Hypothalamus (tissue), 51 donors: ENCODE results near the gene GID8.

Experiments used
- DNase-seq, 51 donors: peaks; one replicate each; lab custom pipeline; 2025; lab: John Stamatoyannopoulos, UW

The GID8 gene

DNA sequence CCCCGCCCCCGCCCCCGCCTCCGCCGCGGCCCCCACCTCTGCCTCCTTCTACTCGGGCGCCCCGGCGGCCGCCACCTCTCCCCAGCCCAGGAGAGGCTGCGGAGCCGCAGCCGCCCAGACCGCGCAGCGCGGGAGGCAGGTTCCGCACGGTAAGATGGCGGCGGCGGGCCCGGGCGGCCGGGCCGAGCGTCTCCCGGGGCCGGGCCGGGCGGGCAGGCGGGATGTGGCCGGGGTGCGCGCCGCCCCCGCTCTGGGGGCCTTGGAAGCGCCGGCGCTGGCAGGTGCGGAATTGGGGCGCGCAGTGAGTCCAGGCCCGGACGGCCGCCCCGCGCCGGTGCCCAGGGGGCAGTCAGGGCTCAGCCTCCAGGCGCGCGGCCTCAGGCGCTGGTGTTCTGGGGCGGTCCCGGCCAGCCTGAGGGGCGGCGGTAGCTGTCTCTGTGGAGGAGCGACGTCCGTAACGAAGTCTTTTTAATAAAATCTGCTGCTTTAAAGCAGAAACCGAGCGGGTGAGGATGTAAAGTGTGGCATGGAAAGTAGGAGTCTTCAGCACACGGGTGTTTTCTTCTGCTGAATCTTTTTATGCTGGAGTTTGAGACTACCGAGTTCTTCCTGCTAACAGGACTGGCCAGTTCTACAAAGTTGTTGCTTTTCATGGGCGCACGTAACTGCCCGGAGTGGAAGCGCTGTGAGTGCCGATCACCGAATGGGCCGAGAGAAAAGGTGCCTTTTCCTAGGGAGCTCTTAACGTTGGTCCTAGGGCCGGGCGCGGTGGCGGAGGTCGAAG lies at the start of gene GID8:
TSS of gene GID8 (plus strand) at position 43 of the 784 bp plus-strand sequence. CDS start 3,356 bp downstream, outside the sequence.
- peak in 12 of 51 donors; percentile 41 to 76 (median 53) for DNase-seq

DNA sequence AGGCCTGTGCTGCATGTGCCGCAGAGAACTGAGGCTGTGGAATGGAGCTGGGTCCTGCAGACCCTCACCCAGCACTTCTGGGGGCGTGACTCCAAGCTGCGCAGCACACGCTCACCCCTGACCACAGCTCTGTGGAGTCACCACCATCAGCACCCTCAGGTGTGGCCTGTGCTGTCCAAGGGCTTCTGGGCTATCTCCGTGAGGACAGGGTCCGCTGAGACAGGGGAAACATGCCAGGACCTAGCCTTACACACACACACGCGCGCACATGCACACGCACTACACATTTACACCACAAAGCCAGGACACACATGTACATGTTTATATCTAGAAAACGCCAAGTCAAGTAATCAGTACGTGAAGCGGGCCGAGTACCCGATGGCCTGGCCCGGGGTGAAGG lies 49.5 kb upstream of the GID8 start:
- no peak for DNase-seq

DNA sequence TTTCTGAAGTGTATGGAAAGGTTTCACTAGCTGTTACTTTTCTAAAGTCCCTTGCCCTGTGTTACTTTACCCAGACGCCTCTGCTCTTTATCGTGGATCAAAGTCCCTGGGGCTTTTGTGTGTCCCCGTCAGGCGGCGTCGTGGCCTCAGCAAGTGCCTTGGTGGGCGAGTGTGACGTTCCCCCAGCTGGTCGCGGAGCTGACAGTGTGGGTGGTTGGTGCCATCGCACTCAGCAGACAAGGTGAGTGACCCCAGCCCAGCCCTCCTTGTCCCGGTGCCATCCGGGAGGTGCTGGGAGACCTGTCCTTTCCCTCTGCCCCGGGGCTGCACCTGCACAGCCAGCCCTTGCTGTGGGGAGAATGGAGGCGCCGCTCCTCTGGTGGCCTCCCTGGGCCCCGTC lies 49.0 kb upstream of the GID8 start:
- no peak for DNase-seq

DNA sequence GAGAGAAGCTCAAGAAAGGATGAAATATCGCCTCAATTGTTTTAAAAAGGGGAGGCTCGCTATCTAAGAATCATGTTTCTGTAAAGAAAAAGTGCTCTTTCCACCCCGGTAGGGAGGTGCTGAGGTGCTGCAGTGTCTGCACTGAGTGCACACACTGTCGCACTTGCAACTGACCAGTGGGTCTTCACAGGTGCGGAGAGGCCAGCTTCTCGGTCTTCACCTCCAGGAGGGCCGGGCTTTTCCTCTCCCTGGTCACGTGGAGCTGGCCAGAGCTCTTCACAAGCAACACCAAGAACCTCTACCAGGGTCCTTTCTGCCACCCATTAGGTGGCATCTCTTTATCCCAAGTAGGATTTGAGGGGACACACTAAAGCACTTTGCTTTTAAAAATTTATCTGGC lies 48.5 kb upstream of the GID8 start:
- DNase-seq, result no peak

DNA sequence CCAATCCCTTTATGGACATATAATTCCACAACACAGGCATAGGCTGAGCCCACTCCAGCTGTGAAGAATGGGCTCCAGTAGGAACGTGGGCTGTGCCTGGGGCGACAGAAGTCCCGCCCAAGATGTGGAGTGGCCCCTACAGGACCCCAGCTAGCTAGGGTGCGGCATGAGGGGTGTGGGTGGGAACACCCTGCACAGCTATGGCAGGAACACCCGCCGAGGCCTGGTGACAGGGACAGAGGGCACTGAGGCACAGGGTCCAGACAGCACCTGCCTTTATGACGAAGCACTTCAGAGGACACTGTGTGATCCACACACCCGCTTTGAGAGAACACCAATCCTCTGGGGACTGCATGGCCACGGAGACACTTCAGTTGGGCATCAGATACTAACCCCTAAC lies 48.1 kb upstream of the GID8 start:
- no peak for DNase-seq

DNA sequence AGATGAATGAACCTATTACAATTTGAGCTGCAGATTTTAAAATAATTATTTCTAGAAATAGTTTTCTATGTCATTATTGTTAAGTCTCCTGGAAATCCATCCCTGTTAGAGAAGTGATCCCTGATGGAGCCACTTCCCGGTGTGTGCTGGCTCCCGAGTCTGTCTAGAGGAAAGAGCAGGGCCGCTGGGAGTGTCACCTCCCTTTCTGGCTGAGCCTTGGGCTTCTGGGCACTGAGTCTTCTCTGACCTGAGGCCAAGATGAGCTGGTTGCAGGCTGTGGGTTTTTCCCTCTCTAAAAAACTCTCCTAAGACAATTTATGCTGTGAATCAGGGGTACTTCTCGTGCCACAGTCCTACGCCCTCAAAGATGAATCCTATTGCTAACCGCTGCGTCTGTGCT lies 47.5 kb upstream of the GID8 start:
- DNase-seq, result no peak

DNA sequence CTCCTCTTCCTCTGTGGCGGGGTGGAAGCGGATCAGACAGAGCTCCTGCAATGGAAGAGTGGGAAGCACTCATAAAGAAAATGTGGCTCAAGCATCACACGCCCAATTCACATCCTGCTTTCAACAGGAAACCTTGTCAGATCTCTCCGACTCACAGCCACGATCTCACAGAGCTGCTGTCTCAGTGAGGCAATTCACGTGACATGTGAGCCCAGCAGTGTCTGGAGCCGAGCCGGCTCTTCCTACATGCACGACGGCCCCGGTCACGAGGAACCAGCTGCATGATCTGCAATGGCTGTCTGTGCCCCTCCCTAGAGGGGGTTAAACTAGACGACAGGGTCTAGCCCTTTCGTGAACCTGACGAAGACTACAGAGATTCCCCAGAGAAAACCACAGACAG lies 46.8 kb upstream of the GID8 start:
- DNase-seq, result no peak

DNA sequence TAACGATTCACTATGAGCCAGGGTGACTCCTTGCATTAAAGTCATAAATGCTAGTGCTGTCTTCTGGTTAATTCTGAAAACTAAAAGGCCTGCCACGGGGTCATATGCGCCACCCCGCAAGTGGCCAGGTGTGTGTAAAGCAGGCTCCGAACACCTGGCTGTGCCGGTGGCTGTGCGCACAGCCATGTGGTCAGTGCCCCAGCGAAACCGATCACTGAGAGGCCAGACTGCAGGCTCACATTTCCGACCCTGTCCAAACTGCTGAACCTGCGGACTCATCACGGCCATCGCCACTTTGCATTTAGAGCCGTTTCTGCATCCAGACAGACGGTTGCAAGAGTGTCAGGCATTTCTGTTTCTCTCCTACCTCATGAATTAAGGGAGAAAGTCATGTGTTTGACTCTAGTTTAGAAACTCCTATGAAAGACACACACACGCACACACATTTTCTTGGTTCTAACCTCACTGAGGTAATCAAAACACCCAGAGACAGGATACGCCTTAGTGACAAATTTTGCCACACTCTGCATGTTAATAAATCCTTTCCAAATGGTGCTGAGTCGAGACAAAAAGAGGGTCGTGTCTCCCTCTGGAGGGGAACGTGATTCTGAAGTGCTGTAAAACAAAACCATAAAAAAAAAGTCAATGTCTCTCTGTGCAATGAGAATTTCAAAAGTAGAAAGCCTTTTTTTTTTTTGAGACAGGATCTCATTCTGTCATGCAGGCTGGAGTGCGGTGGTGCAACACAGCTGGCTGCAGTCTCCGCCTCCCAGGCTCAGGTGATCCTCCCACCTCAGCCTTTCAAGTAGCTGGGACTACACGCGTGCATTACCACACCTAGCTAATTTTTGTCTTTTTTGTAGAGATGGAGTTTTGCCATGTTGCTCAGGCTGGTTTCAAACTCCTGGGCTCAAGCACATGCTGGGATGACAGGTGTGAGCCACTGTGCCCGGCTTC lies 45.3 kb upstream of the GID8 start:
- no peak for DNase-seq

DNA sequence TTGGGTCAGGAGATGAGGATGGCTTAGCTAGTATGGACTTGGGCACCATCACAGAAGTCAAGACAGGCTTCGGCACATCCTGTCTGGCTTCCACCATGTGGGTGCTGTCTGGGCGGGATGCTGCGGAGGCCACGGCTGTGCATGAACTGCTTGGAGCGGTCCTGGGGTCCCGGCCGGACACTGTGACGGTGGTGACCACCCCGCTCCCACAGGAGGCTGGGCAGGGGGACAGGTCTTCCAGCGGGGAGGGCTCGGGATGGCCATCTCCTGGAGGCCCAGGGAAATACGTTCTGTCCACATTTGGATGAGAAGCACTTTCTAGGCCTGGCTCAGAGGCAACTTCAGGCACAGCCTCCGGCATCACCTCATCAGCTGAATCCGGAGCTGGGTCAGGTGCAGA lies 44.2 kb upstream of the GID8 start:
- DNase-seq, result no peak

DNA sequence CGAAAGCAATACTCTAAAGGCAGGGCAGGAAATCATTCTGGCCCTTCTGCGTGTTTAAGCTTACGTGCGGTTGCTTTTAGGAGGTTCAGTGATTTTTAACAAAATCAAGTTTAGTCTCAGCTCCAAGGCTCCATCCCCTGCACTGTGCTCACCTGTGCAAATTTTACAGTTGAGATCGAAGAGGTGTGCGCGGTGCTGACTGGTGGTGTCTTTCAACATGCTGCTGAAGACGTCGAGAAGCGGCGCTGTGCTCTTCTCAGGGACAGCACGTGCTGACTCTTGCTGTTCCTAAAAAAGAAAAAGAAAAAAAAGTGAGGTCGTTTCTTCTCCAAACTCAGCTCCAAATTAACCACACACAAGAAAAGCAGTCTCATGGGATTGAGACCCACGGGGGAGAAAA lies 43.7 kb upstream of the GID8 start:
- DNase-seq, result no peak

DNA sequence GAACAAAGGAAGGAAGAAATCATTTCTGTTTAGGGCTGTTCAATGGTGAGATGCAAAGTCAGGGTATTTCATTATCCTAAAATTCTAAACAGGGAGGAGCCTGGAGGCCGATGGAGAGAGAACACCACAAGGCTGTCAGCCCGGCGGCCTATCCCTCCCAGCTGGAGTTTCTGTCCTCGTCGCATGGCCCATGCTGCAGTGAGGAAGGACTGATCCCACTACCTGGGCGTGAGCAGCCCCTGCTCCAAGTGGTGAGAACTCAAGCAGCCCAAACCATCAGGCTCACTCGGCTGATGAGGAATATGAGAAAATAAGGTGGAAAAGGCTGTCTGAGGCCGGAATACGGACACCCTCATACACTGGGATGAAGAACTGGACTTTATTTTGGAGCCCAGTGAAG lies 42.4 kb upstream of the GID8 start:
- no peak for DNase-seq

DNA sequence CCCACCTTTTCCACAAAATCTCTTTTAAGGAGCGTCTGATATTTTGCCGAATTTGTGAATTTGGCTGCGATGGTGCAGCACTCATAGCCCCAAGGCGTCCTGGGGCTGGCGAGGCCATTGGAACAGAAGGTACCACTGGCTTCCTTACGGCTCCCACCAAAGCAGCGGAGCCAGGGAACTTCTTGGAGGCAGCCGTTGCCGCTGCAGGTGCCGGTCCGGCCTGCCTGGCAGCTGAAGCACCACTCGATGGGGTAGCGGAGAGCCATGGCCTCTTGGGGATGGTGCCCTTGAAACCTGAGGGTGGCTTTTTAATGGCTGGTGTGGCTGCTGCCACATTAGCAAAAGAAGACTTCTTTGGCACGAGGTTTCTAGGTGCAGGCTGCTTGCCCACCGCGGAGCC lies 41.4 kb upstream of the GID8 start:
- no peak for DNase-seq

DNA sequence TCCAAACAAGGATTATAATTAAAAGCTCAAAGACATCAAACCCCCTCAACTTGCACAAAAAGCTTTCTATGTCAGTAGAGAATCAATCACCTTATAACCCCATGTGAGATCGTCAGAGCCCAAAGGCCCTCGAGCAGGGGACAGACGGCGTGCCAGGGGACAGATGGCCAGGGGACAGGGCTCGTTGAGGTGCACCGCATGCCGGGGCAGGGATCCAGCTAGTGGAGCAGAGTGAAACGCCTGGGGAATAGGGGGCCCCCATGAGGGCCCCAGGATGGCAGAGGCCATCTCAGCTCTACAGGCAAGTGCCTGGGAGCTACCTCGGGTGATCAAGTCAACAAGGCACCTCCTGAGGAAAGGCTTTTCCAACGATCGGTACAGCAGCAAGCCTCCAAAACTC lies 40.3 kb upstream of the GID8 start:
- DNase-seq, result no peak

DNA sequence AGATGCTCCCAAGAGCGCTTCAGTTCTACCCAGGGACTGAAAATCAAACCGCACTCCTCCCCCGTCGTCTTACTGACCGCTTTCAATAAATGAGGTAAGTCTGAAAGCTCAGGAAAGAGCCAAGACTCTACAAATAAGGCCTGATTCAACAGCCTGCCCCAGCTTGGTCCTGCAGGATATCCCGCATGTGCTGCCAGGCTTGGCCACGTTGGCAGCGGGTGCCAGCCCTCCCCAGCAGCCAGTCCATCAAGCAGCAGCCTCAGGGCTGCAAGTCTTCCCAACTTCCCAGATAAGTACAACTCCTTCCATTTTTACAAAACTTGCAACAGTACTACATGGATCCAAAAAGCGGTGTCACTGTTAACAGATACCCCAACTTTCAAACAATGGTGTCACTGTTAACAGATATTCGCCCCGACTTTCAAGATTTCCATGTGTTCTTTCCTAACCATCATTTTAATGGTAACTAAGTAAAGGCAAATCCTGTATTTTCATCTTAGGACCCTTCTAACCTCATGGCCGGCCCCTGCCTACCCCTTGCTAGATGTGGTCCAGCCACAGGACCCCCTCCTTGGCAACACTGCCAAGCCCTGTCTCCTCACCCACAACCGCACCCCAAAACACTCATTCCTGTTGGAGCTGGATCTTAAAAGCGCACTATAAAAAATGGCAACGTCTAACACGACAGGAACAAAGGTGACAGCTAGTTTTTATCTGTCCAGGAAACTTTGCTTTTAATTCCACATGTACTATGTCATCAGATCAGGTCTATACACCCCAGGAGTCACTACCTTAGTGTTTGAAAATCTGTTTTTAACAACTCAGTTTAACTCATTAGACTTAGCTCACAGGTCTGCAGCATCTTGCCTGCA lies 39.6 kb upstream of the GID8 start:
- DNase-seq, result peak in 1 of 51 donors; percentile 13

DNA sequence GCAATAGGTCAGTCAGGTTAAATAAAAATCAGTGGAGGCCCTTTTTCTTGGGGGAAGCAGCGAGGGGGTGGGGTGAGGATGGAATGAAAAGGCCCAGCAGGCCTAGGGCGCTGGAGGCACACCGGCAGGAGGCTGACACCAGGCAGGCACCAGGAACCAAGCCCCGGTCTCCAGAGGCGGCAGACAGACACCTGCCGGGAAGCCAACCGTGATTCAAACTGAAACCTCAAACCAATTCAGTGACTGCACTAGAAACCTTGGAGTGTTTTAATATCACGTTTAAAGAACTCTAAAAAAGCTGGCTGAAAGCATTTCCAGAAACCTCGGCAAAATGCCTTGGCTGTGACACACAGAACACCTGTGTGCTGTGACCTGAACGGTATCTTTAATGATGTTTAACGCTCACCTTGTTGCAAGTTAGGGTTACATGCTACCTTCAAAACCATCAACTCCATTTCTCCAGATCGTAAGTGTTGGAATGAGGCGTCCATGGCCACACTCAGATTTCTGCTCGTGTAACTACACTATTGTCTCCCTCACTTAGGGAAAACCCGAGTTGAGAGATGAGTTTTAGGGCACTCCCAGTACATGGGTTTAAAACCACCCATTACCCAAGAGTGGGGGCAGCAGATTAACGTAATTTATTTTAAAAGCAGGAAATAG lies 38.8 kb upstream of the GID8 start:
- no peak for DNase-seq

DNA sequence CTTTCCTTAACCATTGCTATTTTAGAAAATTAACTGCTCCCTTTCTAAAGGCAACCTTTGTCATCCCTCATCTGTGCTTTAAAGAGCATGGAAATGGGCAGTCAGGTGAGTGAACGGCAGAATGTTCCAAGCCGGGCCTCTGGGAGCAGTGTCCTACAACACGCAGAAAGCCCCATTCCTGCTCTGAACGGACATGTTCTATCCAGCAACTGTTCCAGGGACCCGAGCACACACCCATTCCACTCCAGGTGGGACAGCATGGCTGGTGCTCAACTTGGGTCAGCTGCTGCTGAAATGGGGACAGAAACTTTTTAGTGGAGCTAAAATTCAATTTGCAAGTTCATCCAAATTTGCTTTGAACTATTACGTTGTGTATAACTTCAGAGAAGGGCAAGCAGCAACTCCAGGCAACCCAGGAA lies 38.3 kb upstream of the GID8 start:
- DNase-seq, result peak in 4 of 51 donors; percentile 9 to 51 (median 15)

DNA sequence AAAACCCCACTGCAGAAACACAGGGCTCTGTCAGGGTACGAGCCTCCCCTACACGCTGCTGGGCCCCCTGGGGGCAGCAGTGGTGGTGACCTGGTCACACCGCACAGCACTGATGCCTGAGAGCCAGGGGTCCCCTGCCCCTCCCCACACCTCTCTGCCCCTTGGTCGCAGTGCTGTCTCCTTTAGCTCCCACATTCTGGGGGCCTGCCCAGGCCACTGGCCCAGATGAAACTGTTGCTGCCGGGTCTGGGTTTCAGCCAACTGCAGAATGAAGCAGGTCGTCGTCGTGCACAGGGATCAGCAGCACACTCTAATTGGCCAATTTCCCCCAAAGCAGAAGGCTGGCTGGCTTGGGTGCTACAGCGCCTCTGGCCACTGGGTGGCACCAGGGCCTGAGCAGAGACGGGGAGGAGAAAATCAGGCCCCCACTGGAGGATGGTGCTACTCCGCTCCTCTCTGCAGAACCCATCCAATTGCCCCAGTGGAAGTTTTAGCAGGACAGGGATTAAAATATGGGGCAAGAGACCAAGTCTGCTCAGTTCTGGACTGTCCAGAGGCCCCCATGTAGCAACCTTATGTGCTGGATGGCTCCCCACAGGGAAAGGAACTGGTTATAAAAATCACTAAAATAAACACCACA lies 37.8 kb upstream of the GID8 start:
- DNase-seq, result peak in 46 of 51 donors; percentile 8 to 82 (median 64)

DNA sequence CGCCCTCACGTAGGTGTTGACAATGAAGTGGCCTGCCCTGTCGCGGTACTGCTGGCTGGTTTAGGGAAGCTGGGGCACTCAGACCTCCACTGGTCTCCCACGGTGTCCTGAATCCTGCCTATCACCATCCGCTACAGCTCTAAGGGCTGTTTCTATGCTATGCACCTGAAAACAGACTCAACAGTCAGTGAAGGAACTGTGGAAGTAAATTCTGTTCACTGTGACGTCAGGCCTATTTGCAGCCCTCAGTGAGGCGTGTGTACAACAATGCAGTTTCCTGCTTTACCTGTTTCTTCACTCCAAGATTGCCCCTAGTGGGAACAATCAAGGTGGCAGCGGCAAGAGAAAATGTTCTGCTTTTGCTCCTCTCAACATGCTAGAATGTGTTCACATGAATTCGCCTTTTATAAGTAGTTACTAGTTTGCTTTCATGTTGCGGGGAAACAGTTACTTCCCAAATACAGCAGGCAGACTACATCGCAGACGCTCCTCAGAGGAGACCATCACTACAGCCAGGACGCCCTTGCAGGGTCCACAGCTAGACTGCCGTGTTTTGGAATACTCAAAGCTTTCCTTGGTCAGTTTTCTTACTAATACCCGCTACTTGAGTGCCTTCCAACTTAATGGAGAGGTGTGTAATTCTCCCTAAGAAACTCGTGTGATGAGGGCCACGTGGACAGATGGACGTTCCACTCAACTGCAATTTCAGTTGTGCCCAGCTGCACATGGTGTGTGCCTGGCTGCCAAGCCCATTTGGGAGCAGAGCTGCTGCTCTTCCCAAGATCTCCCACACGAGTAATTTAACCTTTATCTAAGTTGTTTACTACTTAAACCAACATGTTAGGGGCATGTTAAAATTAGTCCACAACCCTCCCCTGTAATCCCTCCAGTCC lies 37.0 kb upstream of the GID8 start:
- no peak for DNase-seq

DNA sequence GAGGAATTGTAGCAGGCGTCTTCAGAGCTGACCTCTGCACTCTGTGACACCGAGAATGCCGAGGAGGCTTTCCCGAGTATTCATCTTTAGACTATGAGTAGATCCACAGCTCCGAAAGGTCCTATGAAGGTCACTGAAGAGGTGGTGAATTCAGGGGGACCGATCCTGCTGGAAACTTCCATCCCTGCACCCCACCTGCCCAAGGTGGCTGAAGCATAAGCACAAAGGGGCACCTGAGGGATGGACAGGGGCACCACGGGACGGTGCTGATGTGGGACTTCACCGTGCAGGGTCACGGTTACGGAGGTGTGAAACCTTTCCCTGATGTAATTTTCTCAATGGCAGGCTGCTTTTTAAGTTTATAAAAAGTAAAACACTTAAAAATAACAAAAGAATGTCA lies 36.1 kb upstream of the GID8 start:
- DNase-seq, result no peak
